ENCODE results near the gene KIAA1958.

Gene KIAA1958

GRCh38 chr9:112486221-112487007, at the start of gene KIAA1958:
KIAA1958 (plus strand) TSS chr9:112486827; CDS start chr9:112574081, 87,254 bp downstream.
- Histone ChIP-seq H3K27me3 (ENCODE audit: low read depth) (no peaks in the 10 kb centered on the region), H3K4me1 (peaks cover 33% of the 10 kb centered on the region), H3K9me3 (no peaks in the 10 kb centered on the region), H3K4me3 (peak within 1 kb of the TSS; percentile 82), H3K36me3 (replicated peaks) (peaks cover 10% of the 10 kb centered on the region; the same call in 1 of the 2 replicates)
- in situ Hi-C loops (cut with MboI; ENCODE audit: low sequenced_read_pairs): no loop called here
- DNase-seq (ENCODE audit: low spot score in 2 of 2): peak; percentile 73 to 92

GRCh38 chr9:112437406-112437805, 49.2 kb upstream of the KIAA1958 start:
- Histone ChIP-seq H3K4me3 (no peak overlapping the region), H3K27me3 (ENCODE audit: low read depth) (no peaks in the 10 kb centered on the region), H3K9me3 (no peaks in the 10 kb centered on the region), H3K36me3 (replicated peaks) (no peaks in the 10 kb centered on the region), H3K4me1 (no peaks in the 10 kb centered on the region)
- DNase-seq (ENCODE audit: low spot score in 2 of 2): no peak
- in situ Hi-C loops (cut with MboI; ENCODE audit: low sequenced_read_pairs): no loop called here

GRCh38 chr9:112439171-112439570, 47.5 kb upstream of the KIAA1958 start:
- Histone ChIP-seq H3K4me1 (no peaks in the 10 kb centered on the region), H3K9me3 (no peaks in the 10 kb centered on the region), H3K4me3 (no peak overlapping the region), H3K36me3 (replicated peaks) (no peaks in the 10 kb centered on the region), H3K27me3 (ENCODE audit: low read depth) (no peaks in the 10 kb centered on the region)
- no peak for DNase-seq (ENCODE audit: low spot score in 2 of 2)
- in situ Hi-C loops (cut with MboI; ENCODE audit: low sequenced_read_pairs): no loop called here

GRCh38 chr9:112439825-112440224, 46.8 kb upstream of the KIAA1958 start:
- Histone ChIP-seq H3K9me3 (no peaks in the 10 kb centered on the region), H3K4me1 (no peaks in the 10 kb centered on the region), H3K27me3 (ENCODE audit: low read depth) (no peaks in the 10 kb centered on the region), H3K36me3 (replicated peaks) (no peaks in the 10 kb centered on the region), H3K4me3 (no peak overlapping the region)
- in situ Hi-C loops (cut with MboI; ENCODE audit: low sequenced_read_pairs): no loop called here
- no peak for DNase-seq (ENCODE audit: low spot score in 2 of 2)

GRCh38 chr9:112443200-112443599, 43.4 kb upstream of the KIAA1958 start:
- Histone ChIP-seq H3K27me3 (ENCODE audit: low read depth) (no peaks in the 10 kb centered on the region), H3K9me3 (no peaks in the 10 kb centered on the region), H3K4me3 (no peak overlapping the region), H3K36me3 (replicated peaks) (no peaks in the 10 kb centered on the region; the same call in 1 of the 2 replicates), H3K4me1 (no peaks in the 10 kb centered on the region)
- peak; percentile 21 to 26 for DNase-seq (ENCODE audit: low spot score in 2 of 2)
- in situ Hi-C loops (cut with MboI; ENCODE audit: low sequenced_read_pairs): no loop called here

GRCh38 chr9:112443636-112444035, 43.0 kb upstream of the KIAA1958 start:
- Histone ChIP-seq H3K36me3 (replicated peaks) (no peaks in the 10 kb centered on the region; the same call in 1 of the 2 replicates), H3K9me3 (no peaks in the 10 kb centered on the region), H3K27me3 (ENCODE audit: low read depth) (no peaks in the 10 kb centered on the region), H3K4me3 (no peak overlapping the region), H3K4me1 (no peaks in the 10 kb centered on the region)
- no peak for DNase-seq (ENCODE audit: low spot score in 2 of 2)
- in situ Hi-C loops (cut with MboI; ENCODE audit: low sequenced_read_pairs): no loop called here

GRCh38 chr9:112445196-112445595, 41.4 kb upstream of the KIAA1958 start:
- Histone ChIP-seq H3K4me1 (no peaks in the 10 kb centered on the region), H3K9me3 (no peaks in the 10 kb centered on the region), H3K36me3 (replicated peaks) (no peaks in the 10 kb centered on the region; the same call in 1 of the 2 replicates), H3K4me3 (no peak overlapping the region), H3K27me3 (ENCODE audit: low read depth) (no peaks in the 10 kb centered on the region)
- no peak for DNase-seq (ENCODE audit: low spot score in 2 of 2)
- in situ Hi-C loops (cut with MboI; ENCODE audit: low sequenced_read_pairs): no loop called here

- no peaks in the 10 kb centered on the region for H3K4me1 ChIP-seq
- in situ Hi-C loops (cut with MboI; ENCODE audit: low sequenced_read_pairs): no loop called here
- H3K4me3 ChIP-seq: no peak overlapping the region
- no peaks in the 10 kb centered on the region for H3K27me3 ChIP-seq (ENCODE audit: low read depth)
- H3K36me3 ChIP-seq (replicated peaks): no peaks in the 10 kb centered on the region; the same call in 1 of the 2 replicates
- no peaks in the 10 kb centered on the region for H3K9me3 ChIP-seq
- DNase-seq (ENCODE audit: low spot score in 2 of 2): no peak
Measured at GRCh38 chr9:112446080-112446479, 40.5 kb upstream of the KIAA1958 start.

- no peaks in the 10 kb centered on the region for H3K4me1 ChIP-seq
- in situ Hi-C loops (cut with MboI; ENCODE audit: low sequenced_read_pairs): no loop called here
- no peak overlapping the region for H3K4me3 ChIP-seq
- no peak for DNase-seq (ENCODE audit: low spot score in 2 of 2)
- no peaks in the 10 kb centered on the region; the same call in 1 of the 2 replicates for H3K36me3 ChIP-seq (replicated peaks)
- H3K27me3 ChIP-seq (ENCODE audit: low read depth): no peaks in the 10 kb centered on the region
- H3K9me3 ChIP-seq: no peaks in the 10 kb centered on the region
Measured at GRCh38 chr9:112446526-112446925, 40.1 kb upstream of the KIAA1958 start.

- Histone ChIP-seq H3K27me3 (ENCODE audit: low read depth) (no peaks in the 10 kb centered on the region), H3K4me3 (no peak overlapping the region), H3K36me3 (replicated peaks) (no peaks in the 10 kb centered on the region; the same call in 1 of the 2 replicates), H3K4me1 (no peaks in the 10 kb centered on the region), H3K9me3 (no peaks in the 10 kb centered on the region)
- in situ Hi-C loops (cut with MboI; ENCODE audit: low sequenced_read_pairs): no loop called here
- no peak for DNase-seq (ENCODE audit: low spot score in 2 of 2)
Measured at GRCh38 chr9:112447283-112447761, 39.3 kb upstream of the KIAA1958 start.

- peaks cover 17% of the 10 kb centered on the region; the same call in 1 of the 2 replicates for H3K36me3 ChIP-seq (replicated peaks)
- no peak for DNase-seq (ENCODE audit: low spot score in 2 of 2)
- H3K27me3 ChIP-seq (ENCODE audit: low read depth): no peaks in the 10 kb centered on the region
- H3K4me3 ChIP-seq: no peak overlapping the region
- no peaks in the 10 kb centered on the region for H3K9me3 ChIP-seq
- in situ Hi-C loops (cut with MboI; ENCODE audit: low sequenced_read_pairs): no loop called here
- H3K4me1 ChIP-seq: no peaks in the 10 kb centered on the region
Measured at GRCh38 chr9:112462855-112463254, 23.8 kb upstream of the KIAA1958 start.

- Histone ChIP-seq H3K4me3 (no peak overlapping the region), H3K36me3 (replicated peaks) (peaks cover 4% of the 10 kb centered on the region; the same call in 1 of the 2 replicates), H3K27me3 (ENCODE audit: low read depth) (no peaks in the 10 kb centered on the region), H3K4me1 (no peaks in the 10 kb centered on the region), H3K9me3 (no peaks in the 10 kb centered on the region)
- in situ Hi-C loops (cut with MboI; ENCODE audit: low sequenced_read_pairs): no loop called here
- DNase-seq (ENCODE audit: low spot score in 2 of 2): no peak
Measured at GRCh38 chr9:112465352-112465751, 21.3 kb upstream of the KIAA1958 start.

- Histone ChIP-seq H3K4me1 (peaks cover 24% of the 10 kb centered on the region), H3K4me3 (no peak overlapping the region), H3K27me3 (ENCODE audit: low read depth) (no peaks in the 10 kb centered on the region), H3K9me3 (peaks cover 3% of the 10 kb centered on the region; the same call in 1 of the 2 replicates), H3K36me3 (replicated peaks) (no peaks in the 10 kb centered on the region; the same call in none of the 2 replicates)
- in situ Hi-C loops (cut with MboI; ENCODE audit: low sequenced_read_pairs): no loop called here
- DNase-seq (ENCODE audit: low spot score in 2 of 2): peak in 1 of 2 experiments; percentile 65
Measured at GRCh38 chr9:112472996-112473395, 13.6 kb upstream of the KIAA1958 start.

GRCh38 chr9:112473986-112474385, 12.6 kb upstream of the KIAA1958 start:
- H3K9me3 ChIP-seq: peaks cover 3% of the 10 kb centered on the region; the same call in 1 of the 2 replicates
- H3K36me3 ChIP-seq (replicated peaks): no peaks in the 10 kb centered on the region; the same call in none of the 2 replicates
- in situ Hi-C loops (cut with MboI; ENCODE audit: low sequenced_read_pairs): no loop called here
- DNase-seq (ENCODE audit: low spot score in 2 of 2): no peak
- peaks cover 24% of the 10 kb centered on the region for H3K4me1 ChIP-seq
- no peak overlapping the region for H3K4me3 ChIP-seq
- H3K27me3 ChIP-seq (ENCODE audit: low read depth): no peaks in the 10 kb centered on the region
